Renal pelvis (tissue), 4 donors: ENCODE data around the gene WBP4. TPM values are rescaled to one million over a fixed set of nuclear protein-coding genes. Genes with fewer than 3 reads are reported as not detected.
"Not testable (repeated sequence)": the region's sequence is repeated elsewhere in the genome, so short reads cannot be mapped to it uniquely, and the experiment has no call there.

Experiments
- DNase-seq: peaks from one replicate; pipeline ENCODE4 v3.0.0-alpha.2; 2013
- polyA plus RNA-seq, 3 donors: library from polyadenylated mRNA; unstranded; fragments of 120-200 nt; gene quantifications; one replicate each; pipeline ENCODE4 v1.2.1, GENCODE V29; 2013; ENCODE audit not compliant: insufficient read length in 3 of 3

Gene WBP4
- polyA plus RNA-seq, 3 donors, result 21.7 to 23.5 (median 21.7) TPM

DNA sequence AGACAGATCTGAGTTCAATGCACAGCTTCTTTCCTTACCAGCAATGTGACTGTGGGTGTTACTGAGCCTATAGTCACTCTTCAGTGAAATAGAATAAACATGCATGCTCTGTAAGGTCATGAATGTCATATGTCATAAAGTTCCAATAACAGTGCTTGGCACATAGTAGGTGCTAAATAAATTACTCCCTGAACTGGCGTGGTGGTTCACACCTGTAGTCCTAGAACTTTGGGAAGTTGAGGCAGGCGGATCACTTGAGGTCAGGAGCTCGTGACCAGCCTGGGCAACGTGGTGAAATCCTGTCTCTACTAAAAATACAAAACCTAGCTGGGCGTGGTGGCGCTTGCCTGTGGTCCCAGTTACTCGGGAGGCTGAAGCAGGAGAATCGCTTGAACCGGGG is 13.2 kb downstream of the WBP4 start:
- DNase-seq, result no peak

DNA sequence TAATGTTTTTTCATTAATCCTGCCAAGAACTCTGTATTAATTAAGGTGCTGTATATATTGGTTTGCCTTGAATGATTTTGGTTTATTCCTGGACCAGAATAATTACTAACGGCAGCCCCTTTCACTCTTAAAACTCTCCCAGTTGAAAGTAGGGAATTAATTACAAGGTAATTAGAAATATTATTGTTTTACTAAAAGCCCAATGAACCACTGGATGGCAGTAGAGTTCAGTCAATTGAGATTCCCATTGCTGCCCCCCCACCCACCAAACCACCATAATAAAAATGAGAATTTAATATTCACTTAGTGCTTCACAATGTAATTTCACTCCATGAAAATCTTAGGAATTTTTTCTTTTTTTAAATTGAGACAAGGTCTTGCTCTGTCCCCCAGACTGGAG is 13.7 kb downstream of the WBP4 start:
- peak; percentile 30 for DNase-seq

DNA sequence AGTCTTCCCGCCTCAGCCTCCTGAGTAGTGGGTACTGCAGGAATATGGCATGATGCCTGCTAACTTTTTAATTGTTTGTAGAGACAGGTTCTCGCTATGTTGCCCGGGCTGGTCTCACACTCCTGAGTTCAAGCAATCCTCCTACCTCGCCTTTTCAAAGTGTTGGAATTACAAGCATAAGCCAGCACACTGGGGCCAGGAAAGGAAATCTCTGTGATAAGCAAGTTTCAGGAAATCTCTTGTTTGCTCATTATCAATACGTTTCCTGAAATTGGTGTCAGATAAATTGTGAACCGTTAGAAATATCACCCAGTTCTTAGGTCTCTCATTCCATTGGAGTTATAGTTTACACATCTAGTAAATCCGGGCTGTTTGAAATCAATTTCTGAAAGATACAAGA is 14.2 kb downstream of the WBP4 start:
- no peak for DNase-seq

DNA sequence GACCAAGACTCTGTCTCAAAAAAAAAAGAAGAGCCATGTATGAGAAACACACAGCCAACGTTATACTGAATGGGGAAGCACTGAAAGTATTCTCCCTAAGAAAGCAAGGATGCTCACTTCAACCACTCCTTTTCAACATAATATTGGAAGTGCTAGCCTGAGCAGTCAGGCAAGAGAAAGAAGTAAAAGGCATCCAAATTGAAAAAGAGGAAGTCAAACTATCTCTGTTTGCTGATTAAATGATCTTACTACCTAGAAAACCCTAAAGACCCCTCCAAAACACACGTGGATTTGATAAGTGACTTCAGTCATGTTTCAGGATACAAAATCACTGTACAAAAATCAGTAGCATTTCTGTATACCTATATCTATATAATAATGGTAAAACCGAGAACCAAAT is 16.2 kb downstream of the WBP4 start:
- DNase-seq, result no peak

DNA sequence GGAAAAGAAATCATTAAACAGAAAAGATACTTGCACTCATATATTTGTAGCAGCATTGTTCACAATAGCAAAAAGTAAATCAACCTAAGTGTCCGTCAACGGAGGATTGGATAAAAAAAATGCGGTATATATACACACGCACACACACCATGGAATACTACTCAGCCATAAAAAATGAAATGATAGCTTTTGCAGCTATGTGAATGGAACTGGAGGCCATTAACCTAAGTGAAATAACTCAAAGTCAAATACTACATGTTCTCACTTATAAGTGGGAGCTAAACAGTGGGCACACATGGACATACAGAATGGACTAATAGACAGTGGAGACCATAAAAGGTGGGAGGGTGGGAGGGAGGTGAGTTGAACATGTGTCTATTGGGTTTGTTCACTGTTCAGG is 18.4 kb downstream of the WBP4 start:
- DNase-seq, result no peak

DNA sequence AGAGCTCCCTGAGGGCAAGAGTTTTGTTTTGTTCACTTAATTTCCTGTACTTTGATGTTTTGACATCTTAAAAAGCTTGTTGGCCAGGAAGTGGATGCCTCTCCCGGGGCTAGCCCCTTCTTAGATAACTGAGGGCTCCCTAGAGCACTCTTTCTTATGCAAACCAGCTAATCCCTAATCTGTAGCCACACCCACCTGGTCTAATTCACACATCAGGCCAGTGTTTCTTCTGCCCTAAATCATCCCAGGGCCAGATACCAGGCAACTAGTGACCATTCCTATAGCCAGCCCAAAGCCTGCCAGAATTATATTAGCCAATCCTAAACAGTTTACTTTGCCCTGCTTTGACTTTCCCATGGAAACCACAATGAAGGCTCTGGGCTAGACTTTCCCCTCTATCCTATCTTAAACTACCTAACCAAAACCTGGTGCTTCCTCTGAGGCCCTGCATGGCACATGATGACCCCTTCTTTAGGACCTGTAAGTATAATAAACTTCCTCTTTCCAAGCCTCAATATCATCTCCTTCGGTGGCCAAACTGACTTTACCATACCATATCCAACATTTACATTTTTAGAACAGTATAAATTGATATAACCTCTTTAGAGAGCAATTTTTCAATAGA is 24.8 kb downstream of the WBP4 start:
- no peak for DNase-seq

DNA sequence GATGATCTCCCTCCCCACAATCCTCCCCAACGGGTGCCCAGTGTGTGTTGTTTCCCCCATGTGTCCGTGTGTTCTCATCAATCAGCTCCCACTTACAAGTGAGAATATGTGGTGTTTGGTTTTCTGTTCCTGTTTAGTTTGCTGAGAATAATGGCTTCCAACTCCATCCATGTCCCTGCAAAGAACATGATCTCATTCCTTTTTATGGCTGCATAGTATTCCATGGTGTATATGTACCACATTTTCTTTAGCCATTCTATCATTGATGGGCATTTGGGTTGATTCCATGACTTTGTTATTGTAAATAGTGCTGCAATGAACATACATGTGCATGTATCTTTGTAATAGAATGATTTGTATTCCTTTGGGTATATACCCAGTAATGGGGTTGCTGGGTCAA is 34.4 kb downstream of the WBP4 start:
- not testable (repeated sequence) for DNase-seq

DNA sequence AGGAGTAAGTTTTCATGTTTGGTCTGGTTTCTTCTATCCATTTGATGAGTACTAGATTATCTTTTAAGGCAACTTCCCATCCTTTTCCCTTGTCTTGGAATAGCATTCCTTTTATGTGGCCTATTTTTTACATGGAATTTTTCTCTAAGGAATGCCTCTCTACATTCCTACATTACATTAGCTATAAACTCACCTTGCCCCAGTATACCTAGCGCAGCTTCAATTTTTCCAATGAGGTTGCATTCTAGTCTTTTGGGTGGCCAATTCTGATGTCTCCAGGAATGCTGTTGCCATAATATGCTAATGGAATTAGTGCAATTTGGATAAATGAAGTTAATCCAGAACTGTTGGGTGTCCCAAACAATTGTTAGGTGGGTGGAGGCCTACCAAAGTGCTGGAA is 37.5 kb downstream of the WBP4 start:
- no peak for DNase-seq

DNA sequence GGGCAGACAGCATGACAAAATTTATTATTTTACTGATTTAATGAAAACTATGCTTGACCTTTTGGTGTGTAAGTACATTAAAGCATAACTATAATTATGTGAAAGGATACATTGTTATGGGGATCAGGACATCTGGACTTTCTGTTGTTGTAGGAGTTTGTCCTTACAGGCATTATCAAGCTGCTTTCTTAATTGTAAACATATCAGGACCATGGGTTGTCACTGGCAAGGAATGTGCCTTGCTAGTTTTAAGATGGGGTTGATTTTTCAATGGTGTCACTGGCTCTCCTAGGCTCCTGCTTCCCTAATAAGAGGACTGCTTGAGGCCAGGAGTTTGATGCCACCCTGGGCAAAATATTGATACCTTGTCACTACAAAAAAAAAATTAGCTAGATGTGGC is 38.7 kb downstream of the WBP4 start:
- DNase-seq, result no peak

DNA sequence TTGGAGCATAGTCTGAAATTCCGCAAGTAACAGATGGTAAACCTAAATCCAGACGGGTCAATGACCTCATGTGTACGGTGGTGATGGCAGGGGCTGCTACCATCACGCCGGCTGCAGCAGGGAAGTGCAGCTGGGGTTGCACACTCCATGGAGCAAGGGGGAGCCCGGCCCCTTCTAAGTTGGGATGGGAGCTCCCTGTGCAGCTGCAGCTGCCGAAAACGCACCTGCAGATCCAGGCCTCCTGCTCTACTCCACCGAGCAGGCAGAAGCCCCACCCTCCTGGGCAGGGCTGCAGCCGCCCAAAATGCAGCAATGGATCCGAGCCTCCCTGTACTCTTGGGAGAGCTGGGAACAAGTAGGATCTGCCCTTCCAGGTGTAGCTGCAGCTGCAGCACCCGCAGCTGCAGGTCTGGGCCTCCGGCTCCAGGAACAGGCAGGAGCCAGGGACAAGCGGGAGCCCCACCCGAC is 45.8 kb downstream of the WBP4 start:
- no peak for DNase-seq

DNA sequence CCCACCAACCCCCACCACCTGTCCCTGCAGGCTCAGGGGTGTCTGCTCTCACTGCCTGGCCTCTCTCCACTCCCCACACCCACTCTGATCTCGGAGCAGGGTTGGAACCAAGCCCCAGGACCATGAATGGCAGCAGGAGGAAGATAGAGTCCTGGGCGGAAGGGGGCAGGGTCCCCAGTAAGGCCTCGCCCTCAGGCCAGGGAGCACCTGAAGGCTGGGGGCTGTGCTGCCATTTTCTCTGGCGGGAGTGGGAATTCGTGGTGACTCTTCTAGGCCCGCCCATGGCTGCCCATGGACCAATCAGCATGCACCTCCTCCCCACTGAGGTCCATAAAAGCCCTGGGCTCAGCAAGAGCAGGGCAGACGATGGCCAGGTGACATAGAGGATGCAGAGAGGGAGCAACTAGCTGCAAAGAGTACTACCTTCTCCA is 46.3 kb downstream of the WBP4 start:
- DNase-seq, result no peak

DNA sequence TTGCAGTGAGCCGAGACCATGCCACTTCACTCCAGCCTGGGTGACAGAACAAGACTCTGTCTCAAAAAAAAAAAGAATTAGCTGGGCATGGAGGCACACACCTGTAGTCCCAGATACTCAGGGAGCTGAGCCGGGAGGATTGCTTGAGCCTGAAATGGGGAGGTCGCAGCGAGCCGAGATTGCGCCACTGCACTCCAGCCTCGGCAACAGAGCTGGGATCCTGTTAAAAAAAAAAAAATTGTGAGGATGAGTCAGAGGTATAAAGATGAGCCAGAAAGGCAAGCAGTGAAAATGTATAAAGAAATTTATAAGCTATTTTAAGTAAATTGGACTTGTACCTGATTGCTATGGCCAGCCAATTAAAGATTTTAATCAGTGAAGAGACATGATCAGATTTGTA is 50.1 kb downstream of the WBP4 start:
- DNase-seq, result no peak

DNA sequence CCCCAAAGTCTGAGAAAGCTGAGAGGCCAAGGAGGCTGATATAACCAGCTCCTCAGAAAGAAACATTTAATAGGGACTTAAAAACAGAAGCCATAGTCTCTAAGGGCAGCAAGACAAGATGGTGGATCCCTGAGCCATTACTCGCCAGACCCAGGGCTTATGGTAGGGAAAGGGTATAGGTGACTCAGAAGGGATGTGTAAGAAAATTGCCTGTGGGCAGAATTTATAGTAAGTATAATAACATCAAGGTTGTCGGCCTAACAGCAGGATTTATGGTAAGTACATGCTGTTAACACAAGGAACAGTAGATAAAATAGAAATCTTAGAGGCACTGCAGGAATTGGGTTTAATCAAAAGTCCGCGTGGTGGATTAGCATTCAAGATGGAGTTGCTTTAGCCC is 56.6 kb downstream of the WBP4 start:
- DNase-seq, result no peak

DNA sequence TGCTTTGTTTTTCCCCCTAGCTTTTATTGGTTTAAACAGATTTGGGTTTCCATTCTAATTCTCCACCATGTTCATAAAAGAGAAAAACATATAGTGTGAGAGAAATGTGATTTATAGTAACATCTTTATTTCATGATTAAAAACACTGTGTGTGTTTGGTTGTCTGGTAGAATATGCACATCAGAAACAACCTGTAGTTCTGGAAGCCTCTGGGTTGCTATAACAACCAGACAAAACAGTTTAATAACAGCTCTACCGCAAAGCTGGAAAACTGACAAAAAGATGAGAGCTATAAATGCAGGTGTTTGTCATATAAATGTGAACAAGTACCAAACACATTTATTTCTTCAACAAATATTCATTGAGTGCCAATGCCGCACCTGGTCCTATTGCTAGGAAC is 61.5 kb downstream of the WBP4 start:
- DNase-seq, result no peak

DNA sequence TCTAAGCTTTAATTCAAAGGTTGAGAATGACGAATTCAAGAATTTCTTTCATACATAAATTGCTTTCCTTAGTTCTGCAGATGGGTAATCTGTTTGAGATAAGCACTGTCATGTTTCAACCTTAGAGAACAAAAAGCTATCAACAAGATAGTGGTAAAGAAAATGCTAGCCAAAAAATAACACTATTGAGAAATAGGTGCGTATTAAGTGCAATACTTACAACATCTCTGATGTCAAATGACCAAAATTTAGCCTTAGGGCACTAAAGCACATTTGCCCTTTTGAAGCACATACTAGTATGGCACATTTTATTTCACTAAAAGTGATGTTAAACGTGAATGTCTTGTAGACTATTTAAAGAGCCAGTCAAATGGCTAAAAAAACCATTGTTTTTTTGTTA is 66.4 kb downstream of the WBP4 start:
- no peak for DNase-seq

DNA sequence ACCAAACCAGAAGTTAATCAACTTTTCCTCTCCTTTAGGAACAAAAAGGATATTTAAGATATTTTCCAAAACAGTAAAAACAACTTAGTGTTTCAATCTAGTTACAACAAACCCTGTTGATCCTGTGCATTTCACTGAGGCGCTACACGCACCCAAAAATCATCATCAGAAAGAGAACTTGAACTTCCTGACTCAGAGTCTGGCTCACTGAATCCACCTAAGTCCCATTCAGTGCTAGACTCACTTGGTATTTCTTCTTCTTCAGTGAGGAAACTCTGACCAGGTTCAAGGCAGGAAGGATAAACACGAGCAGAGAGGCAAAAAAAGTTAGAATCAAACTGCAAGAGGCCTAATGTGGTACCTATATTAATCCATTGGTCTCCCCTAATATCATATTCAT is 69.0 kb downstream of the WBP4 start:
- DNase-seq, result no peak

DNA sequence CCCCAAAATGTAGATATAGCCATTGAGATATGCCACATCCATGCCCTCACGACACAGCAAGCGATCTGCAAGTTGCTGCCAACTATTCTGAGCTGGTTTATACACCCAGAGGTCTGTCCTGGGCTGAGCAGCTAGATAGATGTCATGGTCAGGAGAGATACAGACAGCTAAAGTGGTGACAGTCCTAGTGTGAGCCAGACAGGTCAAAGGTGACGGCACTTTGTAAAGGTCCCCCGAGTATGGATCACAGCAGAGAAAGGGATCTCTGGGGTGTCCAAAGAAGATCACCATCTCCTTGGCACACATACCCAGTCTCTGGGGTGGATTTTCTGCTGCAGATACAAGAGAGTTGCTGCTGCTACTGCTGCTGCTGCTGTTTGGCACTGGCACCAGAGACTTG is 69.9 kb downstream of the WBP4 start:
- not testable (repeated sequence) for DNase-seq

DNA sequence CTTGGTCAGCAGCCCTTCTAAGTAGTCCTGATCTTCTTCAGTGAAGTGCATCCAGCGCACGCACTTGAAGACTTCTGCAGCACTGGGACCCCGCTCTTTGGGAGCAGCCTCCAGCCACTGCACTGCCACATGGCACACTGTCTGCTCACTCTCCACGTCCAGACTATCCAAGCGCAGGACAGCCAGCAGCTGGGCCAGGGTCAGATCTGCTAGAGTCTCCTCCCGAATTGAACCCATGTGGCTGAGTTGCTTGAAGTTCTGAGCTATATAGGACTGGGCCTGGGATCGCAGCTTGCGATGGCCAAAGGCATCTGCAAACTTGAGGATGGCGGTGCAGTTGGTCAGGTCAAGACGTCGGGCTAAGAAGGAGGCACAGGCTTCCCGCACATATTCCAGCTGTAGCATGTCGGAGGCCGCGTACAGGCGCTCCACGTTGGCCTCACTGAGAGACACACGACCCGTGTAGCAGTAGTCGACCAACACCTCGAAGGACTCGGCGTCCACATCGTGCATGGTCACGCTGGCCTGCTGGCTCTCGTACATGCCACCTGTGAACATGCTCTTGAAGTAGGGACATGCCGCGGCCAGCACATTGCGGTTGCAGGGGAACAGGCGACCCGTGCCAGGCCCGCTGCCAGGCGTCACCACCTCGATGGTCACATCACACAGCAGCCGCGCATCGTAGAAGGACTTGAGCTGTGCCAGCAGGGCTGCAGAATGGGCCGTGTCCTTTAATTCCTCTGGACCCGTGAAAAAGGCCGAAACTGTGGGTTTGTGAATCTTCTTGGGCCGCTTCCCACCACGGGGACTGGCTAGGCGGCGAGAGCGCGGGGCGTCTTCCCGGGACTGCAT is 70.6 kb downstream of the WBP4 start:
- peak; percentile 10 for DNase-seq

DNA sequence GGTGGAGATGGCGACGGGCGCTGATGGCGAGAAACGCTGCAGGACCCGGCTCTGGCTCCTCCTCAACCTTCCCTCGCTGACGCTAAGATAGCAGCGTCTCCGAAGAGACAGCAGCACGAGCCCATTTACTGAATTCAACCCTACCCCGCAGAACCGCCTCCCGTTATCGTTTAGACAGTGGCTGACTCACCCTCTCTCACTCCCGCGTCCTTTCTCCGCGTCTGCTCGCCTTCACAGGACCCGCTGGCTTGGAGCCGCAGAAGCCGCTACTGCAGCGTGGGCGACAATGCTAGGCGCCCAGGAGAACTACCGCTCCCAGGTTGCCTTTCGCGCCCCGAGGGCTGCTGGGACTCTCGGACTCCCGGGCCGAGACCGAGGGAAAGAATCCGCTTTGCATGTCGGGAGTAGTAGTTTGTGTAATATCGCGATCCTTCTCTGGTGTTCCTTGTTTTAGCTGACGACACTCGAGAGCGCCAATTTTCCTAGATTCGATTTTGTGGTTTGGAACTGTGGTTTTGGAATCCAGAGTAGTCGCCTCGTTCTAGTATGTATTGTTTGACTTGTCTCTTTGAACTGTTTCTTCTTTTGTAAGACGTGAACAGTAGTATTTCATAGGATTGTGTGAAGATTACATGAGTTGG is 71.3 kb downstream of the WBP4 start, which contains the start of gene KBTBD6:
KBTBD6 (minus strand) TSS at position 291 of the 641 bp plus-strand sequence. CDS start 291 bp downstream, outside the sequence.
- DNase-seq, result peak; percentile 98
